HCT116 (cell line): Measurements from ENCODE around the gene PKP3. TPM values are rescaled to one million over a fixed set of nuclear protein-coding genes. Genes with fewer than 3 reads are reported as not detected.

Source experiments
- ATAC-seq: fragments of 200-7000 bp; cut with Tn5 transposase; 2 replicates; pipeline ENCODE4 v1.9.1; 2020; ENCODE audit warnings: mild to moderate bottlenecking, moderate library complexity
- BruUV-seq: library from RNA; stranded (reverse); fragments of 400-500 nt; replicated peaks from 2 replicates; lab custom pipeline; 2021; lab: Mats Ljungman, UMichigan
- CTCF ChIA-PET: fragments of 300-600 bp; sonication (Branson Sonifier 250); formaldehyde crosslinking; loops from one replicate; lab custom pipeline; 2021; ENCODE audit warnings: antibody characterized with exemption; lab: Charles Lee
- POLR2A ChIA-PET: fragments of 300-600, 350-600 bp; sonication (Branson Sonifier 250); formaldehyde crosslinking; loops from one replicate; lab custom pipeline; 2021; ENCODE audit warnings: antibody characterized with exemption; lab: Charles Lee
- RAD21 ChIA-PET, 2 experiments: fragments of 300-600 bp; sonication (Branson Sonifier 250); formaldehyde crosslinking; loops; one replicate each; lab custom pipeline; 2023; ENCODE audit warnings: low total read pairs in 2 of 2; ENCODE audit not compliant: uncharacterized antibody in 2 of 2, unreplicated experiment in 2 of 2, low non-redundant PET in 1 of 2; lab: Charles Lee
- DNase-seq: peaks from one replicate; pipeline ENCODE4 v3.0.0-alpha.2; 2010; ENCODE audit warnings: low read depth, low spot score
- H2AFZ ChIP-seq: fragments of 200-600 bp; shearing (Covaris generic), sonication (generic); 2 replicates; pipeline ENCODE4 v1.6.1; 2017; ENCODE audit warnings: low read depth, mixed run types, mixed read lengths, antibody characterized with exemption, low read length; ENCODE audit not compliant: poor library complexity, severe bottlenecking
- H3K27ac ChIP-seq: 2 replicates; pipeline ENCODE4 v1.5.1; 2012; ENCODE audit warnings: low read depth, low read length
- H3K27me3 ChIP-seq: fragments of 200-600 bp; sonication (generic); 2 replicates; pipeline ENCODE4 v1.6.1; 2016; ENCODE audit warnings: mixed run types, low read length, mixed read lengths; ENCODE audit not compliant: insufficient read depth
- H3K36me3 ChIP-seq, 2 experiments: fragments of 200-500 bp in 1 of 2; fragments of 200-600 bp in 1 of 2; sonication (Bioruptor generic) in 1 of 2; sonication (generic) in 1 of 2; 2 replicates each; pipeline versions ENCODE4 v1.5.1 to v1.6.1; 2014 to 2016; ENCODE audit warnings: low read length in 2 of 2, inconsistent platforms in 1 of 2, mixed read lengths in 1 of 2, mixed run types in 1 of 2; ENCODE audit not compliant: insufficient read depth in 2 of 2, control insufficient read depth in 1 of 2
- H3K4me1 ChIP-seq, 2 experiments: fragments of 200-600 bp in 1 of 2; sonication (generic) in 1 of 2; 2 replicates each; pipeline versions ENCODE4 v1.5.1 to v1.6.1; 2012 to 2017; ENCODE audit warnings: low read length in 2 of 2, inconsistent platforms in 1 of 2, mild to moderate bottlenecking in 1 of 2, mixed read lengths in 1 of 2, mixed run types in 1 of 2, moderate library complexity in 1 of 2; ENCODE audit not compliant: insufficient read depth in 2 of 2, control insufficient read depth in 1 of 2
- H3K4me2 ChIP-seq: fragments of 200-600 bp; sonication (generic); 2 replicates; pipeline ENCODE4 v1.6.1; 2017; ENCODE audit warnings: mixed run types, low read length, mixed read lengths
- H3K4me3 ChIP-seq, 2 experiments: fragments of 200-600 bp in 1 of 2; sonication (generic) in 1 of 2; replicated peaks in 1 of 2; 2 replicates each; pipeline ENCODE4 v1.5.1; 2011 to 2016; ENCODE audit warnings: low read length in 2 of 2, control low read depth in 1 of 2, low read depth in 1 of 2, mild to moderate bottlenecking in 1 of 2, mixed read lengths in 1 of 2, mixed run types in 1 of 2
- H3K79me2 ChIP-seq: fragments of 200-600 bp; sonication (generic); 2 replicates; pipeline ENCODE4 v1.6.1; 2017; ENCODE audit warnings: mild to moderate bottlenecking, mixed run types, low read length, moderate library complexity, mixed read lengths; ENCODE audit not compliant: insufficient read depth
- H3K9ac ChIP-seq: fragments of 200-600 bp; sonication (generic); 2 replicates; pipeline ENCODE4 v1.6.1; 2016; ENCODE audit warnings: low read length, mixed read lengths
- H3K9me2 ChIP-seq: fragments of 200-600 bp; sonication (generic), shearing (Covaris generic); 2 replicates; pipeline ENCODE4 v1.6.1; 2017; ENCODE audit warnings: mixed run types, mild to moderate bottlenecking, moderate library complexity; ENCODE audit not compliant: insufficient read depth
- H3K9me3 ChIP-seq, 2 experiments: fragments of 200-500 bp in 1 of 2; fragments of 200-600 bp in 1 of 2; sonication (Bioruptor generic) in 1 of 2; sonication (generic) in 1 of 2; 2 replicates each; pipeline ENCODE4 v1.6.1; 2014 to 2017; ENCODE audit warnings: low read length in 2 of 2, mixed read lengths in 2 of 2, inconsistent platforms in 1 of 2, low read depth in 1 of 2, mild to moderate bottlenecking in 1 of 2, mixed run types in 1 of 2, moderate library complexity in 1 of 2; ENCODE audit not compliant: control insufficient read depth in 1 of 2, insufficient read depth in 1 of 2
- H4K20me1 ChIP-seq: fragments of 200-600 bp; sonication (generic), shearing (Covaris generic); 2 replicates; pipeline ENCODE4 v1.6.1; 2017; ENCODE audit warnings: mixed run types, mild to moderate bottlenecking, moderate library complexity; ENCODE audit not compliant: insufficient read depth
- ATF3 ChIP-seq: IDR thresholded peaks from 2 replicates; pipeline ENCODE4 v1.6.1; 2012
- CBX3 ChIP-seq: IDR thresholded peaks from 2 replicates; pipeline ENCODE4 v1.6.1; 2012; ENCODE audit warnings: low read depth
- CEBPB ChIP-seq: IDR thresholded peaks from 2 replicates; pipeline ENCODE4 v1.6.1; 2012; ENCODE audit warnings: low read depth
- EGR1 ChIP-seq: IDR thresholded peaks from 2 replicates; pipeline ENCODE4 v1.6.1; 2012; ENCODE audit warnings: low read depth
- ELF1 ChIP-seq: IDR thresholded peaks from 2 replicates; pipeline ENCODE4 v1.6.1; 2012; ENCODE audit warnings: low read depth, borderline replicate concordance
- EZH2 ChIP-seq: fragments of 200-600 bp; sonication (generic); IDR thresholded peaks from 2 replicates; pipeline ENCODE4 v1.6.1; 2017; ENCODE audit warnings: antibody characterized with exemption, mixed run types
- EZH2phosphoT487 ChIP-seq: fragments of 200-600 bp; IDR thresholded peaks from 2 replicates; pipeline ENCODE4 v1.6.1; 2018; ENCODE audit warnings: antibody characterized with exemption, borderline replicate concordance
- FOSL1 ChIP-seq: IDR thresholded peaks from 2 replicates; pipeline ENCODE4 v1.6.1; 2012; ENCODE audit warnings: low read depth
- JUND ChIP-seq: IDR thresholded peaks from 2 replicates; pipeline ENCODE4 v1.6.1; 2012
- MAX ChIP-seq: IDR thresholded peaks from 2 replicates; pipeline ENCODE4 v1.6.1; 2012
- POLR2A ChIP-seq: IDR thresholded peaks from 2 replicates; pipeline ENCODE4 v1.7.0; 2011; ENCODE audit warnings: borderline replicate concordance; ENCODE audit not compliant: insufficient read depth, insufficient read length; ENCODE audit errors: extremely low read depth
- POLR2AphosphoS5 ChIP-seq: IDR thresholded peaks from 2 replicates; pipeline ENCODE4 v1.6.1; 2011; ENCODE audit warnings: mild to moderate bottlenecking, low read depth, low read length, moderate library complexity
- RAD21 ChIP-seq: IDR thresholded peaks from 2 replicates; pipeline ENCODE4 v1.6.1; 2012; ENCODE audit warnings: low read depth, mild to moderate bottlenecking
- REST ChIP-seq: IDR thresholded peaks from 2 replicates; pipeline ENCODE4 v1.6.1; 2012; ENCODE audit warnings: low read depth
- SIN3A ChIP-seq: IDR thresholded peaks from 2 replicates; pipeline ENCODE4 v1.6.1; 2012; ENCODE audit warnings: low read depth
- SP1 ChIP-seq: IDR thresholded peaks from 2 replicates; pipeline ENCODE4 v1.6.1; 2012; ENCODE audit warnings: low read depth
- TCF7L2 ChIP-seq: IDR thresholded peaks from 2 replicates; pipeline ENCODE4 v1.7.0; 2011; ENCODE audit warnings: borderline replicate concordance, inconsistent platforms; ENCODE audit not compliant: insufficient read depth, insufficient read length; ENCODE audit errors: extremely low read depth
- YY1 ChIP-seq: IDR thresholded peaks from 2 replicates; pipeline ENCODE4 v1.6.1; 2011; ENCODE audit warnings: low read length, low read depth, moderate library complexity, mild to moderate bottlenecking; ENCODE audit not compliant: insufficient replicate concordance; ENCODE audit errors: extremely low read depth
- ZBTB33 ChIP-seq: IDR thresholded peaks from 2 replicates; pipeline ENCODE4 v1.6.1; 2011; ENCODE audit warnings: mild to moderate bottlenecking, low read length, moderate library complexity; ENCODE audit not compliant: insufficient replicate concordance; ENCODE audit errors: extremely low read depth
- ZFX ChIP-seq: fragments of 450-650 bp; IDR thresholded peaks from 2 replicates; pipeline ENCODE4 v1.6.1; 2017
- ZNF274 ChIP-seq: fragments of 200-500 bp; sonication (Bioruptor generic); IDR thresholded peaks from 2 replicates; pipeline ENCODE4 v1.6.1; 2014; ENCODE audit warnings: mild to moderate bottlenecking, low read depth, low read length, inconsistent platforms
- intact Hi-C: fragments of 100-400 bp; cut with micrococcal nuclease; formaldehyde crosslinking; loops from 2 replicates; pipeline ENCODE4 v1.10.0; 2022
- total RNA-seq: library from RNA; stranded (reverse); gene quantifications from one replicate; pipeline ENCODE4 v1.2.1, GENCODE V29; 2021; ENCODE audit not compliant: unreplicated experiment

Gene PKP3
- total RNA-seq, 1 experiment from 2014 or later: 157 TPM

GRCh38 chr11:355581-356458, 38.2 kb upstream of the PKP3 start:
- Histone ChIP-seq H3K9ac (peak overlapping the region; percentile 80), H4K20me1 (no peaks in the 10 kb centered on the region), H3K9me2 (no peaks in the 10 kb centered on the region), H3K36me3 (no peaks in the 10 kb centered on the region), H3K9me3 (peaks cover 5 to 6% of the 10 kb centered on the region in 2 experiments; a peak in 2 of 4 replicates), H3K27me3 (no peaks in the 10 kb centered on the region), H3K4me3 (peak overlapping the region; percentile 36 to 54), H3K79me2 (no peaks in the 10 kb centered on the region), H3K27ac (peak overlapping the region; percentile 99), H2AFZ (no peak overlapping the region), H3K4me2 (peak overlapping the region; percentile 86), H3K4me1 (peaks cover 12 to 16% of the 10 kb centered on the region in 2 experiments)
- ChIA-PET POLR2A (interaction anchor here (0.6 to 1.7 kb wide), 7 partner anchors 10 to 392 kb away, joined by 3 to 8 read pairs (median 4); partner anchors contain the start of genes BET1L, RIC8A and TALDO1), RAD21 (interaction anchor here in 1 of 2 experiments (0.6 to 1.1 kb wide), 3 partner anchors 35 to 52 kb away, joined by 3 to 5 read pairs (median 5); no protein-coding TSS in a partner anchor), CTCF (interaction anchor here (0.6 to 1.9 kb wide), 9 partner anchors 13 to 118 kb away, joined by 3 to 10 read pairs (median 3); no protein-coding TSS in a partner anchor)
- intact Hi-C loops: loop anchor here (5.0 kb wide), 1 partner anchor 54 kb away; no protein-coding TSS in a partner anchor
- peak; percentile 65 for DNase-seq
- peak; percentile 94 for ATAC-seq
- TSS peak; percentile 97 for BruUV-seq
- TF ChIP-seq ELF1 (no peak), POLR2A (peak; percentile 11), SIN3A (peak; percentile 34; the same call in 1 of the 2 replicates), FOSL1 (no peak), ATF3 (no peak), TCF7L2 (no peak), EZH2phosphoT487 (no peak), EZH2 (no peak), POLR2AphosphoS5 (peak; percentile 80), JUND (peak; percentile 44; the same call in 1 of the 2 replicates), CEBPB (no peak), REST (no peak), ZBTB33 (no peak), ZNF274 (no peak), EGR1 (no peak), YY1 (peak; percentile 73), CBX3 (peak; percentile 67), MAX (peak; percentile 61), ZFX (peak; percentile 53; the same call in 1 of the 2 replicates), SP1 (peak; percentile 68), RAD21 (peak; percentile 41)
